ENCODE measurements around the gene MPST.

MPST gene

DNA sequence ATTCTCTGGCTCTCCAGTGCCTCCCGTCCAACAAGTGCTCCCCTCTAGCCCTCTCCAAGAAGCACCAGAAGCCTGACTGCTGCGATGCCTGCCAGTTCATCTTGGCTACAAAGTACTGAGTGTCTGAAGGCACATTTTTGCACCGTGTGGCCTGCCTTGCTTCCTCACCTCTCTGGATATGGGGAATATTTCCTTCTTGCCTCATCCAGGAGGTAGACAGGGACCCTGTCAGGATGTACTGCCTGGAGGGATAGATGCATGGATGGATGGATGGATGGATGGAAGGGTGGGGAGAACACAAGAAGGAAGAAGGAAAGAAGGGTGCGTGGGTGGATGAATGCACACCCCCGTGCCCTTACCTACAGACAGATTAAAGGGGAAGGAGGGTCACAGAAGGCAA, 59.6 kb downstream of the MPST start:
- no peak for DNase-seq (ENCODE audit: low read depth)
